T-helper 1 cell (primary cell): ENCODE results near the gene SOX10.
"Not testable (repeated sequence)": the region's sequence is repeated elsewhere in the genome, so short reads cannot be mapped to it uniquely, and the experiment has no call there.

ENCODE experiments used
- DNase-seq, 5 donors: peaks; one replicate each; pipeline ENCODE4 v3.0.0-alpha.2; 2012 to 2020

Gene SOX10

GRCh38 chr22:37985751-37986281 lies 1.5 kb upstream of the SOX10 start:
- DNase-seq = no peak

DNA sequence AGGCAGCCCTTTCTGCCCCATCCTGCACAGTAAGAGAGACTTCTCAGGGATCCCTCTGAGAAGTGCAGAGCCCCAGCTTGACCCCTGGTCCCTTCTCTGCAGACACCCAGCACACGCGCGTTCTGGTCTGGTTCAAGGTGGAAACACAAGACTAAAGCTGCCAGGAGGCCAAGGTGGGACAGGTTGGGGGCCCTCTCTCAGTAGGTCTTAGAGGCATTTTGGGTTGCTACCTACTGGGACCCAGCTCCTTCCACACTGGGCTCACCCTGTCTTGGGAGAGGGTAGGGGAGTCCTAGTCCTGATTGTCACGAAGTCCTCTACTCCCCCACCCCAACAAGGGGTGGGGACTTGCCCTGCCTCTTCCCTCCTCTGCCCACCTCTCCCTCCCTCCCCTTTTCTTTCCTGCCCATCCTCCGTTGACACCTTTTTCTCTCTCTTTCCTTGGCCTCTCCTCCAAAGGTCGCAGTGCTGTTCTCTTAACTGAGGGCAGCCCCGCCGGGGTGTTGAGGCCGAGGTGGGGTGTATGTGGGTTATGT lies 763 bp upstream of the SOX10 start:
- no peak for DNase-seq

- no peak for DNase-seq
These were observed 1.2 kb downstream of the SOX10 start for GRCh38 chr22:37982938-37983859.

DNA sequence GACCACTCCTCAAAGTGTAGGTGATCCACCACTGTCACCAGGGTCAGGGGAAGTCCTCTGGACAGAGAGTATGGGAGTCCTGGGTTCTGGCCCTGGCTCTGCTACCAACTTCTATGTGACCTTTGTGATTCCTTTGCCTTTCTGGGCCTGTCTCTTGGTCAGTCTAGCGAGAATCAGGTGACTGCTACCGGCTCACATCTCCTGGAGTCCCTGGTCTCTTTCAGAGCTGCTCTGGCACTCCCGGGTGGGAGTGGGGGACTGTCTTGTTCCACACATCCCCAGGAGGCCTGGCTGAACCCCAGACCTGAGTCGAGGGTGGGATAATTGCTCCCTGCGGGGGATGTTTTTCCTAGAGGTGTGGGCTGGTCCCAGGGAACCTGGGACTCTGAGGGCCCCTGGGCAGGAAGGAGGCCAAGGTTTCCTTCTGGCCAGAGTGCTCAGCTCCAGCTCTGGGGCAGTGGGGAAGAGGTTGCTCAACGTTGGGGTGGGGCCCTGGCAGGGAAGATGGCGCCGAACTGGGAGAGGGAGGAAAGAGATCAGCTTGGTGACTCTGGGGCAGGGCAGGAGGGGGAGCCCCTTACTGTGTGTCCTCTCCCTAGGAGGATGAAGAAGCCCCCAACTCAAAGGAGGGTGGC lies 2.1 kb downstream of the SOX10 start:
- no peak for DNase-seq

GRCh38 chr22:37981282-37982011 lies 2.9 kb downstream of the SOX10 start:
- DNase-seq = no peak

GRCh38 chr22:37979782-37980181 lies 4.6 kb downstream of the SOX10 start:
- DNase-seq = no peak

DNA sequence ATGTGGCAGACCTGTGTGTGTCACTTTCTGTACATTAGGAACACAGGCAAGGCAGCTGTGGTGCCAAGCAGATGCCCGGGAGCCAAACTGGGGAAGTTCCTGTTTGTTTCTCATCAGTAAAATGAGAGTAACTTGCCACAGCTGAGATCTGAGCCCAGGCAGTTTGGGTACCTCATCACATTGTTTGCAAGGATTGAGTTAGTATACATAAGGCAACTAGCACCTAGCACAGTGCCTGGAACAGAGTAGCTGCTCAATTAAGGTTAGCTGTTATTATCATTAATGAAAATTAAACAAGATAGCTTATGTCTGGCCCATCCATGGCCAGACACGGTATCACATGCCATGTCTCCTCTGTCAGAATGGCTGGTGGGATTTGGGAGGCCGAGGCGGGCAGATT lies 7.8 kb downstream of the SOX10 start:
- DNase-seq = no peak

DNA sequence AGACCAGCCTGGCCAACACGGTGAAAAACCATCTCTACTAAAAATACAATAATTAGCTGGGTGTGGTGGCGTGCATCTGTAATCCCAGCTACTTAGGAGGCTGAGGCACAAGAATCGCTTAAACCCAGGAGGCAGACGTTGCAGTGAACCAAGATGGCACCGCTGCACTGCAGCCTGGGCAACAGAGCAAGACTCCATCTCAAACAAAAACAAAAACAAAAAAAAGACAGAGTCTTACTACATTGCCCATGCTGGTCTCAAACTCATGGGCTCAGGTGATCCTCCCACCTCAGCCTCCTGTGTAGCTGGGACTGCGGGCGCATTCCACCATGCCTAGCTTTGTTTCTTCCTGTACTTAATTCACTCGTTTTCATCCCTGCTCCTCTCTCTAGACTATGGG lies 8.3 kb downstream of the SOX10 start:
- not testable (repeated sequence) for DNase-seq

DNA sequence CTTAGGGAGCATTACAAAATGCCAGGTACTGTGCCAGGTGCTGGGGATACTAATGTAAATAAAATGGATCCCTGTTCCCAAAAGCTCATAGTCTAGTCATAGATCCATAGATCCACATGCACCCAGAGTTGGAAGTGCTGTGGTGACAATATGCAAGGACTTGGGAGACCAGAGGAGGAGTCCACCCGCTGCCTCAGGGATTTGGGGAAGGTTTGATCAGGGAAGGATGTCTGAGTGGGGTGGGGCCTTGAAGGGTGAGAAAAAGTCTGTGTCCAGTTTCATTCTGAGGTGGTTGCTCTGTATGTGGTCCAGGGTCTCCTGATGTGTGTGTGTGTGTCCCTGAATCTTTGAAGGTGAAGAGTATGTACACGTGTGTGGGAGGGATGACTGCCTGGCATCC lies 9.2 kb downstream of the SOX10 start:
- DNase-seq = no peak

DNA sequence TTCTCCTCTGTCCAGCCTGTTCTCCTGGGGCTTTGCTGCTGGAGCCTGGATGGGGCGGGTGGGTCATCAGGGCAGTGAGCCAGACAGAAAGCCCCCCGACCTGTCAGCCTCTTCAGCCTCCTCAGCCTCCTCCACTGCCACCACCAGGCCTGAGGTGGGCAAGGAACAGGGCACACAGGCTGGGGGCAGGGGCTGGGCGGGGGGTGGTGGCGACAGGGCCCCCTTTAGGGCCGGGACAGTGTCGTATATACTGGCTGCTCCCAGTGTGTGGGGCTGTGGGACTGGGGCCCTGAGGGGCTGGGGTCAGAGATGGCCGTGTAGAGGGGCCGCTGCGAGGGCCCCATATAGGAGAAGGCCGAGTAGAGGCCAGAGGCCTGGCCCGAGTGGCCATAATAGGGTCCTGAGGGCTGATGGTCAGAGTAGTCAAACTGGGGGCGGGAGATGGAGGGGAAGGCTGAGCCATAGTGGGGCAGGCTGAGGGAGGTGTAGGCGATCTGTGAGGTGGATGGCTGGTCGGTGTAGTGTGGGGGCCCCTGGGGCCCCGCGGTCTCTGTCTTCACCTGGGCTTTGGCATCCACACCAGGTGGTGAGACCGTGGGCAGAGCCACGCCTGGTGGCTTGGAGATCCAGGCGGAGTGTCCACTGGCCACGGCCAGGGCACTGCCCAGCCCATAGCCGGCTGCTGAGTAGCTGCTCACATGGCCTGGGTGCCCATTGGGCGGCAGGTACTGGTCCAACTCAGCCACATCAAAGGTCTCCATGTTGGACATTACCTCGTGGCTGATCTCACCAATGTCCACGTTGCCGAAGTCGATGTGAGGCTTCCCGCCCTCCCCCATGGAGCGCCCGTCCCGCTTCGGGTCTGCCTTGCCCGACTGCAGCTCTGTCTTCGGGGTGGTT lies 10.8 kb downstream of the SOX10 start:
- DNase-seq = no peak

GRCh38 chr22:37972527-37972926 lies 11.8 kb downstream of the SOX10 start:
- DNase-seq = no peak

DNA sequence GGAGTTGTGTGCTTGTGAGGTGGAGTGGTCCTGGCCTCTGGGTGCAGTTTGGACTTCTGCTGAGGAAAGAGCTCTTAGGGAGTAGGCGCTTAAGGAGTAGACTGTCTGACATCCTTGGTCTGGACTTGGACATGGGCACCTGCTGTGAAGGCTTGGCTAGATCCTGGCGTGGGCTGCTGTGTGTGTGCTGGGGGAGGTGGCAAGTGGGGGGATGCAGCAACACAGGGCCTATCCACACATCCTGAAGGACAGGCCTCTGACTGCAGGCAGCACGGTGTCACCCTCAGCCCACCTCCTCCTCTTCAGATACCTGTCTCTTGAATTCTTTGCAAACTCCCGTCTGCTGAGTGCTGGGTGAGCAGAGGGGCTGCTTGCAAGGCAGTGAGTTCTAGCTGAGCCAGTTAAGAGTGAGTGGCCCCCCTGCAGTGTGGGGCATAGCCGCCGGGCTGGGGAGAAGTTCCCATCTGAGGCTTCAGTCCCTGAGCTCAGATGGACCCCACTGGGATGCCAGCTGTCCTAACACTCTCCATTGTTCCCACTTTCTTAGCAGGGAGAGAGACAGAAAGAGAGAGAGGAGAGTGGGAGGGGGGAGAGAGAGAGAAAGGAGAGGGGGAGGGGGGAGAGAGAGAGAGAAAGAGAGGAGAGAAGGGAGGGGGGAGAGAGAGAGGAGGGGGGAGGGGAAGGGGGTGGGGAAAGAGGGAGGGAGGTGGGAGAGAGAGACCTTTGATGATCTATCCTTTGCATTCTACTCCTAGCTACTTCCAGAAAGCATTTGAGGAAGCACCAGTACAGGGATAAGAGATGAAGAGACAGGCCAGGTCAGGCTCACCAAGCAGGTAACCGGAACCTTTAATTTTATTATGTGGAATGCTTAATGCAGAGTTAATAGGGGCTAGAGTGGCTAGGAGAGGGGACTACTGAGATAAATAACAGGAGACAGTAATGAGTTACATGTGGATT lies 12.6 kb downstream of the SOX10 start:
- no peak for DNase-seq

- DNase-seq = no peak
These were observed 13.5 kb downstream of the SOX10 start for GRCh38 chr22:37970864-37971263.

GRCh38 chr22:37968452-37969251 lies 15.7 kb downstream of the SOX10 start:
- no peak for DNase-seq

- DNase-seq = no peak
These were observed 16.5 kb downstream of the SOX10 start for GRCh38 chr22:37967637-37968451.

DNA sequence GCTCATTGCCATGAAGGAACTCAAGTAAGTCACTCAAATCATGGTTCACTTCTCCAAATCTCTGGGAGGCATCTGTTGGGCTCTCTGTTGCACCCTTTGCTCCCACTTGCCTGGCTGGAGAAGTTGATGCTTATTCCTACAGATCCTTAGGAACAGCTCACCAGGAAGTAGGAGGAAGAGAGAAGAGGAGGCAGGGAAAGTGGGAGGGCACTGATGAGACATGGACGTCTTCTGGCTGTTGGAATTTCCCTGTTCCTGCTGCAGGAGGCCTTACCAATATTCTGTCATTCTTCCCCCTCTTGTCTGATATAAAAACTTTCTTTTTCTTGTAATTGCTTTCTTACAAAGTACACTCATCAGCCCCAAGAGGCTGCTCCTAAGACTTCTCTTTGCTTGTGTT lies 17.2 kb downstream of the SOX10 start:
- no peak for DNase-seq

DNA sequence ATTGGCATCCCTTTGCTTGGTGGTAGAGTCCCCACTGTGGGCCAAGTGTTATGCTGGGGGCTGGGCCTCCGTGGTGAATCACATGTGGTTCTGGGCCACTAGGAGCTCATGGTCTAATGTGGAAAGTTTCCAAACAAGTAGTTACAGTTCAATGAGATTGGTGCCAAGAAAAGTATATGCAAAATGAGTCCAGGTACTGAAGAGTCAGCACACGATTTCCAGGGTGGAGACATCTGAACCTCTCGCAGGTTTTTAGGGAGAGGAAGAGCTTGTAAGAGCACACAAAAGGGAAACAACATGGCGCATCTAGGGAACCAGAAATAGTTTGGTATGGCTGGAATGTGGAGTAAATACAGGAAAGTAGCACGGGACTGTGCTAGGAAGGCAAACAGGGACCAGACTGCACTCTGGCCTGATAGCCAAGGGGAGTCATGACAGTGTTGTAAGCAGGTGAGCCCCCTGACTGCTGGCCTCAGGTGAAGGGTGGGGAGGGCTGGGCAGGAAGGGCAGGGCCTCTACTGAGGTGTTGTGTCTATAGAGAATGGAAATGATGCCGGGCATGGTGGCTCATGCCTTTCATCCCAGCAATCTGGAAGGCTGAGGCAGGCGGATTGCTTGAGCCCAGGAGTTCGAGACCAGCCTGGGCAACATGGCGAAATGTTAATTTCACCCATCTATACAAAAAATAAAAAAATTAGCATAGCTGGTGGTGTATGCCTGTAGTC lies 18.3 kb downstream of the SOX10 start:
- DNase-seq = no peak

DNA sequence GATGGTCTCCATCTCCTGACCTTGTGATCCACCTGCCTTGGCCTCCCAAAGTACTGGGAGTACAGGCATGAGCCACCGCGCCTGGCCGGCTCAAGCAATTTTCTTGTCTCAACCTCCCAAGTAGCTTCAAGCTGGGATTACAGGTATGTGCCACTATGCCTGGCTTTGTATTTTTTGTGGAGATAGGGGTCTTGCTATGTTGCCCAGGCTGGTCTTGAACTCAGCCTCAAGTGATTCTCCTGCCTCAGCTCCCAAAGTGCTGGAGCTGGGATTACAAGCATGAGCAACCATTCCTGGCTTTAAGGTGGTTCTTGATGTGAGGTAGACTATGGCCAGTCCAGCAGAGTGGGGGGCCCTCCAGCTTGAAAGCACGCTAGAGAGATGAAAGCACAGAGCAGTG lies 23.3 kb downstream of the SOX10 start:
- no peak for DNase-seq
